PC-3 (cell line): Measurements from ENCODE around the gene VTCN1.

Experiments used
- EZH2 ChIP-seq: fragments of 300-600 bp; sonication (generic); IDR thresholded peaks from one replicate; pipeline ENCODE4 v1.6.1; 2017; ENCODE audit warnings: antibody characterized with exemption, mild to moderate bottlenecking, low read length; ENCODE audit not compliant: unreplicated experiment
- EZH2phosphoT487 ChIP-seq: fragments of 300-600 bp; sonication (generic); IDR thresholded peaks from 2 replicates; pipeline ENCODE4 v1.6.1; 2018; ENCODE audit warnings: mild to moderate bottlenecking, antibody characterized with exemption, low read length, borderline replicate concordance
- TF ChIP-seq, protein P1 (sequence below): fragments of 300-600 bp; sonication (generic); conservative IDR thresholded peaks from 2 replicates; pipeline ENCODE4 v1.5.1; 2017; ENCODE audit warnings: antibody characterized with exemption, low read depth, mild to moderate bottlenecking, low read length

DNA sequence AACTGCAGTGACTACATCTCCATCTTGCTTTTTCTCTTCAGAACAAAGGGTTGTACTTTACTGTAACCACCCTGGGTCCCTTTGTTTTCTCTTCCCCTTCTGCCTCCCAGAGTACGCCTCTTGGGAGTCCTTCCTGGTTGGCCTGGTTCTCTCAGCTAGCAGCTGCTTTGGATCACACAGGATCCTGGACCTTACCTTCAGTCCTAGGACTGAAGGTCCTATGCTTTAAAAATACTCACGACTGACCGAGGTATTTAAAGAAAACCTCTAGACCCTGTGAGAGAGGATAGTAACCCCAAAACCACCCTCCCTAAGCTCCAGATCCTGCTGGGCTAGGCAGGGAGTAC lies 94.0 kb downstream of the VTCN1 start:
- no peak for TF ChIP-seq EZH2
- TF ChIP-seq, protein P1, sequence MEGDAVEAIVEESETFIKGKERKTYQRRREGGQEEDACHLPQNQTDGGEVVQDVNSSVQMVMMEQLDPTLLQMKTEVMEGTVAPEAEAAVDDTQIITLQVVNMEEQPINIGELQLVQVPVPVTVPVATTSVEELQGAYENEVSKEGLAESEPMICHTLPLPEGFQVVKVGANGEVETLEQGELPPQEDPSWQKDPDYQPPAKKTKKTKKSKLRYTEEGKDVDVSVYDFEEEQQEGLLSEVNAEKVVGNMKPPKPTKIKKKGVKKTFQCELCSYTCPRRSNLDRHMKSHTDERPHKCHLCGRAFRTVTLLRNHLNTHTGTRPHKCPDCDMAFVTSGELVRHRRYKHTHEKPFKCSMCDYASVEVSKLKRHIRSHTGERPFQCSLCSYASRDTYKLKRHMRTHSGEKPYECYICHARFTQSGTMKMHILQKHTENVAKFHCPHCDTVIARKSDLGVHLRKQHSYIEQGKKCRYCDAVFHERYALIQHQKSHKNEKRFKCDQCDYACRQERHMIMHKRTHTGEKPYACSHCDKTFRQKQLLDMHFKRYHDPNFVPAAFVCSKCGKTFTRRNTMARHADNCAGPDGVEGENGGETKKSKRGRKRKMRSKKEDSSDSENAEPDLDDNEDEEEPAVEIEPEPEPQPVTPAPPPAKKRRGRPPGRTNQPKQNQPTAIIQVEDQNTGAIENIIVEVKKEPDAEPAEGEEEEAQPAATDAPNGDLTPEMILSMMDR: no peak
- TF ChIP-seq EZH2phosphoT487: no peak
